ENCODE data around the gene TMEM267.
A peak's percentile ranks its signal among the peaks of the same experiment; 100 is the strongest.
"Not testable (repeated sequence)": the region's sequence is repeated elsewhere in the genome, so short reads cannot be mapped to it uniquely, and the experiment has no call there.

TMEM267 gene

GRCh38 chr5:43514471-43514815 is 30.8 kb upstream of the TMEM267 start:
- DNase-seq (ENCODE audit: low read depth), result peak; percentile 72
- TF ChIP-seq, protein P1, sequence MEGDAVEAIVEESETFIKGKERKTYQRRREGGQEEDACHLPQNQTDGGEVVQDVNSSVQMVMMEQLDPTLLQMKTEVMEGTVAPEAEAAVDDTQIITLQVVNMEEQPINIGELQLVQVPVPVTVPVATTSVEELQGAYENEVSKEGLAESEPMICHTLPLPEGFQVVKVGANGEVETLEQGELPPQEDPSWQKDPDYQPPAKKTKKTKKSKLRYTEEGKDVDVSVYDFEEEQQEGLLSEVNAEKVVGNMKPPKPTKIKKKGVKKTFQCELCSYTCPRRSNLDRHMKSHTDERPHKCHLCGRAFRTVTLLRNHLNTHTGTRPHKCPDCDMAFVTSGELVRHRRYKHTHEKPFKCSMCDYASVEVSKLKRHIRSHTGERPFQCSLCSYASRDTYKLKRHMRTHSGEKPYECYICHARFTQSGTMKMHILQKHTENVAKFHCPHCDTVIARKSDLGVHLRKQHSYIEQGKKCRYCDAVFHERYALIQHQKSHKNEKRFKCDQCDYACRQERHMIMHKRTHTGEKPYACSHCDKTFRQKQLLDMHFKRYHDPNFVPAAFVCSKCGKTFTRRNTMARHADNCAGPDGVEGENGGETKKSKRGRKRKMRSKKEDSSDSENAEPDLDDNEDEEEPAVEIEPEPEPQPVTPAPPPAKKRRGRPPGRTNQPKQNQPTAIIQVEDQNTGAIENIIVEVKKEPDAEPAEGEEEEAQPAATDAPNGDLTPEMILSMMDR (IDR thresholded peaks at IDR 0.05; ENCODE audit: low read length, missing control alignments), result no peak
- peak overlapping the region; percentile 62 for H3K4me3 ChIP-seq (replicated peaks; ENCODE audit: low read depth, low read length)

GRCh38 chr5:43514025-43514424 is 30.4 kb upstream of the TMEM267 start:
- DNase-seq (ENCODE audit: low read depth), result peak; percentile 3
- TF ChIP-seq, protein P1 (IDR thresholded peaks at IDR 0.05; ENCODE audit: low read length, missing control alignments), result no peak
- peak overlapping the region; percentile 62 for H3K4me3 ChIP-seq (replicated peaks; ENCODE audit: low read depth, low read length)

DNA sequence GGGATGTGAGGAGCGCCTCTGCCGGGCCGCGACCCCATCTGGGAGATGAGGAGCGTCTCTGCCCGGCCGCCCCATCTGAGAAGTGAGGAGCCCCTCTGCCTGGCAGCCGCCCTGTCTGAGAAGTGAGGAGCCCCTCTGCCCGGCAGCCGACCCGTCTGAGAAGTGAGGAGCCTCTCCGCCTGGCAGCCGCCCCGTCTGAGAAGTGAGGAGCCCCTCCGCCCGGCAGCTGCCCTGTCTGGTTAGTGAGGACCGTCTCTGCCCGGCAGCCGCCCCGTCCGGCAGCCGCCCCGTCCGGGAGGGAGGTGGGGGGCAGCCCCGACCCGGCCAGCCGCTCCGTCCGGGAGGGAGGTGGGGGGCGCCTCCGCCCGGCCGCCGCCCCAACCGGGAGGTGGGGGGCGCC is 27.4 kb upstream of the TMEM267 start:
- H3K4me3 ChIP-seq (replicated peaks; ENCODE audit: low read depth, low read length); DNase-seq (ENCODE audit: low read depth): not testable (repeated sequence)

DNA sequence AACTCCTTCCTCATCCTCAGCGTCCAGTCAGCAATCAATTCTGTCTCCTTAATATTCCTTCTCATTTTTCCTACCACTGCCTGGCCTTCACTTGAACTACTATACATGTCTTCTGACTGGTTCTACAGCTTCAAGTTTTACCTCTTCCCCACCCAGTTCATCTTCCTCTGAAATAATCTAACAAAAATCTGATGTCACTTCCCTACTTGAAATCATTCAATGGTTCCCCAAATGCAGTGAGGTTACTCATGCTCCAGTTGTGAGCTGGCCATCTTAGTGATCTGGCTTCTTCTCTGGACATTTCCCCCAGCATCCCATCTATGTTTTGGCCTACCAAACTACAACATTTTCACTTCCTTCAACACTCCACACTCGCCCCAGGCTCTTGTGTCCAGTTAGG is 14.9 kb upstream of the TMEM267 start:
- H3K4me3 ChIP-seq (replicated peaks; ENCODE audit: low read depth, low read length), result no peak overlapping the region
- TF ChIP-seq, protein P1 (IDR thresholded peaks at IDR 0.05; ENCODE audit: low read length, missing control alignments), result no peak
- DNase-seq (ENCODE audit: low read depth), result no peak

- TF ChIP-seq, protein P1 (IDR thresholded peaks at IDR 0.05; ENCODE audit: low read length, missing control alignments), result no peak
- DNase-seq (ENCODE audit: low read depth), result no peak
- H3K4me3 ChIP-seq (replicated peaks; ENCODE audit: low read depth, low read length), result no peak overlapping the region
Observed at GRCh38 chr5:43497311-43498104, 13.8 kb upstream of the TMEM267 start.

- DNase-seq (ENCODE audit: low read depth), result no peak
- TF ChIP-seq, protein P1 (IDR thresholded peaks at IDR 0.05; ENCODE audit: low read length, missing control alignments), result no peak
Observed at GRCh38 chr5:43491326-43491725, 7.7 kb upstream of the TMEM267 start.

GRCh38 chr5:43486353-43486752 is 2.7 kb upstream of the TMEM267 start:
- TF ChIP-seq, protein P1 (IDR thresholded peaks at IDR 0.05; ENCODE audit: low read length, missing control alignments), result no peak
- H3K4me3 ChIP-seq (replicated peaks; ENCODE audit: low read depth, low read length), result no peak overlapping the region
- no peak for DNase-seq (ENCODE audit: low read depth)

More at GRCh38 chr5:43491326-43491725, 7.7 kb upstream of the TMEM267 start:
- no peak overlapping the region for H3K4me3 ChIP-seq (replicated peaks; ENCODE audit: low read depth, low read length)
